GM18520 (cell line): ENCODE measurements around the gene EXOC6.

Experiments
- ATAC-seq: cut with Tn5 transposase; IDR thresholded peaks from one replicate; pipeline ENCODE4 v1.9.1; 2021; ENCODE audit not compliant: unreplicated experiment

Gene EXOC6

DNA sequence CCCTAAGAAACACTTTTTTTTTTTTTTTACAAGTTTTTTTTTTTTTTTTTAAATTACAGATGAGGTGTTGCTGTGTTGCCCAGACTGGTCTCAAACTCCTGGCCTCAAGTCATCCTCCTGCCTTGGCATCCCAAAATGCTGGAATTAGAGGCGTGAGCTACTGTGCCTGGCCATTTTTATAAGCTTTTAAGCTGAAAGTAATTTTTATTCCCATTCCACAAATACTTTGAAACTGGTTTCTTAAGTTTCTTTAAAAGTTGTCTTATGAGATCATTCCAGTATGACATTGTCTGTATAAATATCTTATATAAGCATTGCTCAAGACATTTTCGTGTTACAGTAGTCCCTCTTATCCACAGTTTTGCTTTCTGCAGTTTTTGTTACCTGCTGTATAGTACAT lies 150.9 kb downstream of the EXOC6 start:
- ATAC-seq = no peak

DNA sequence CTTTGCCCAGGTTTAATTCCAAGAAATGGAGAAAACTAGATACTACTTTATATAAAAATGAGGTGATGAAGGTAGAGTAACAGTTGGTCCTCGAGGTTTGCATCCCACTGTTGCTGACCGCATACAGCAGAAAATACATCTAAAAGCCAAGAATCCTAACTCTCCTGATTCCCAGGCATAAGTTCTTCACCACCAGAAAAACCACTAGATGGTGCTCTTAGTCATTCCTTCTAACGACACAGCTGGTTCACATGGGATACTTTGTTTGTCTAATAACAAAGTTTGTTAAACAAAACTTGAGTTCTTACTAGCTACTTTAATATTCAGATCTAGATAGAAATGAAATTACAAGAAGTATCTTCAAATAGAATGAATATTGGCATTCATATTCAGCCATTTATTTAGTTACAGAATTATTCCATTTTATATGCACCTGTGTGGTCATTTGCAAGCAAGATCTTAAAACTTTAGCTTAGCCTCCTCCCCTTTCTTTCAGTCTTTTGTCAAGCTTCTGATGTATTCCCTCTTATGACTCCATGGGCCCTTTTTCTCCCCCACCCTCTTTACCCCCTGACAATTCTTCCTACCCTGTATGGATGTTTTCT lies 158.2 kb downstream of the EXOC6 start:
- ATAC-seq = no peak

DNA sequence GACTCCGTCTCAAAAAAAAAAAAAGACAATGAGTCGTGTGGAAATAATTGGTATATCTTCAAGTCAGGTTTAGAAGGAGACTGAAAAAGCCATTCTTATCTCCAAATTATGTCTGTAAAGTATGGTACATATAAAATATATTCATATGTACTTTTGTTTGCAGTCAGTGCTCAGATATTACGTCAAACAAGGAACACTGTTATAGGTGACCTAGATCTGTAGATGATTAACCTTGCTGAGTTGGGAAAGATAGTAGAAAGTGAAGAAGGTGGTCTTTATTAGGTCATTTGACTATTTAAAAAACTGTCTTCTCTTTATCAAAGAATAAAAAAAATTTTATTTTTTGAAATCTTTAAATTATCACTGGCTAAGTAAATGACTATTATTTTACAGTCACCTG lies 167.4 kb downstream of the EXOC6 start:
- ATAC-seq = no peak

GRCh38 chr10:93023013-93023650 lies 174.8 kb downstream of the EXOC6 start:
- ATAC-seq = no peak

DNA sequence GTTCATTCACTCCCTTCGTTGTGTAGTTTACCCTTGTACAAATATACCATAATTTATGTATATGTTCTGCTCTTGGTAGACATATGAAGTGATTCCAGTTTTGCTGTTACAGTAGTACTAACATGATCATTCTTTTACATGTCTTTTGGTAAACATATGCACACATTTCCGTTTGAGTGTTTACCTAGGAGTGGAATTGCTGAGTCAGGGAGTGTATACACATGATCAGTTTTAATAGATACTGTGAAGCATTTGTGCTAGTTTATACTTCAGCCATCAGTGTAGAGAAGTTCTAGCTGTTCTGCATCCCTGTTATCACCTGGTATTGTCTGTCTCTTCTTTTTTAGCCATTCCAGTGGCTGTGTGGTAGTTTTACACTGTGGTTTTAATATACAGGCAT lies 177.8 kb downstream of the EXOC6 start:
- ATAC-seq = no peak

DNA sequence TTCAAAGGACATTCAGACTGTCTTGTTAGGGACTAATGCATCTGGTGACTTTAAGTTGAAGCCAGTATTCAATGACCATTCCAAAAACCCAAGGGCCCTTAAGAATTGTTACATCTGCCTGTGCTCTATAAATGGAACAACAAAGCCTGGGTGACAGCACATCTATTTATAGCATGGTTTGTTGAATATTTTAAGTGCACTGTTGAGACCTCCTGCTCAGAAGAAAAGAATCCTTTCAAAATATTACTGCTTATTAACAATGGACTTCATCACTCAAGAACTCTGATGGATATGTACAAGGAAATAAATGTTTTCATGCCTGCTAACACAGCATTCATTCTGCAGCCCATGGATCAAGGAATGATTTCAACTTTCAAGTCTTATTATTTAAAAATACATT lies 179.2 kb downstream of the EXOC6 start:
- ATAC-seq = no peak

DNA sequence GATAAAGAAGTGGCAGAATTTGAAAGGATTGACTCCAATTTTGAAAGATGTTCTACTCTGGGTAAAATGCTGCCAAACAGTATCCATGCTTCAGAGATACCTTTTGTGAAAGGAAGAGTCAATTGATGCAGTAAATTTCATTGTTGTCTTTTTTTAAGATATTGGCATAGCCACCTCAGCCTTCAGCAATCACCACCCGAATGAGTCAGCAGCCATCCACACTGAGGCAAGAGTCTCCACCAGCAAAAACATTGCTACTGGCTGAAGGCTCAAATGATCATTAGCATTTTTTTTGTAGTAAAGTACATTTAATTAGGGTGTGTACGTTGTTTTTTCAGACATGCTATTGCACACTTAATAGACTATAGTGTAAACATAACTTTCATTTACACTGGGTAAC lies 180.6 kb downstream of the EXOC6 start:
- no peak for ATAC-seq

DNA sequence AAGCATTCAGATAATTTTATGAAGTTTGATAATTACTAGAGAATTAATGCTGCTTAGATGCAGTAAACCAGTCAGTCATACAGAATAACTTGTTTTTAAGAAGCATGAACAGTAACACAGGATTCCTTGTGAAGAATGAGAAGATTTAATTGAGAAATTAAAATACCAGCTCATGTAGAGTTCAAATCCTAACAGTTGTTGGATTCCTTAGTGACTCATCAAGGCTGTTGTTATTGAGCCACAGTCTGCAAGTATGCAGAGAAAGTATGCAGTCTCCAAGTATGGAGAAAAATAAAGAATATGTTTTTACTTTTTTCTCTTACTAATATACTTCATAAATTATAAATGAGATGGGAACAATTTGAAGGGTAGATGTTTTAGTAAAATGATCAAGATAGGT lies 182.1 kb downstream of the EXOC6 start:
- no peak for ATAC-seq

DNA sequence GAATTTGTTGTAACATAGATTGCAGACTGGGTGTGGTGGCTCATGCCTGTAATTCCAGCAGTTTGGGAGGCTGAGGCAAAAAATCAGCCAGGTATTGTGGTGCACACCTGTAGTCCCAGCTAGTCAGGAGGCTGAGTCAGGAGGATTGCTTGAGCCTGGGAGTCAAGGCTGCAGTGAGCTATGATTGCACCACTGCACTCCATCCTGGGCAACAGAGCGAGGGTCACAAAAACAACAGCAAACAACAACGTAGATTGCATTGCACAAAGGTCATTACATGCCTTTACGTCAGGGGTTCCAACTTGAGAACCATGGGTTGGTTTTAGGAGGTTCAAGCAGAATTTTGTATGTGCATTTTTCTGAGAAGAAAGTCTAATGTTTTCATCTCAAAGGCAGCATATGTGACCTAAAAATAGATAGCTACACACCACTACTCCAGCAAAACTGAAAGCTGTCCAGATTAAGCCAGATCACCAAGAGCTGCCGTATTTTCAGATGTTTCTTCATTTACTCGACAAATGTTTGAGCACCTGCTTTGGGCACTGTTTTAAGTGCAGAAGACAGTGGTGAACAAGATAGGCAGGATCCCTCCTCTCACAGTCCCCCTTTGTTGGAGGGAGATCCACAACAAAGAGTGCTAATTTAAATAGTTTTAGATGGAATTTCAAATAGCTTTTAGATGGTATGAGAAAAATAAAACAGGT lies 183.9 kb downstream of the EXOC6 start:
- no peak for ATAC-seq

- ATAC-seq = no peak
Measured at GRCh38 chr10:93032809-93033137, 184.5 kb downstream of the EXOC6 start.

- no peak for ATAC-seq
Measured at GRCh38 chr10:93034426-93034825, 186.1 kb downstream of the EXOC6 start.

DNA sequence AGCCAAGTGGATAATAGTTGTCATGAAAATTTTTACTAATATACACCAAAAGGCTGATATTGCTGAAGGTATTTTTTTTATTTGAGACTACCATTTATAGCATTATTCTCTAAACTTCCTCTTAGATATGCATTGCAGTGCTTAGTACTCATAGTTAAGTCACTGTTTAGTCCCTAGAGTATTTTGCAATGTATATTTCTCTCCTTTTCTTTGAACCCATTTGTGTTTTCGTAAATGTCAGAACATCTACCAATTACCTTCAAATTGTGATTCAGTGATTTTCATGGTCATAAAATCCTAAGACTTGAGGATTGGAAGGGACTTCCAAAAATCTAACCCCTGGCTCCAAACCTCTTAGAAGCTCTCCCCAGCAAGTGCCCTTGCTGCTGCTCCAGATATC lies 190.8 kb downstream of the EXOC6 start:
- ATAC-seq = no peak

- ATAC-seq = no peak
Measured at GRCh38 chr10:93039721-93040120, 191.4 kb downstream of the EXOC6 start.

DNA sequence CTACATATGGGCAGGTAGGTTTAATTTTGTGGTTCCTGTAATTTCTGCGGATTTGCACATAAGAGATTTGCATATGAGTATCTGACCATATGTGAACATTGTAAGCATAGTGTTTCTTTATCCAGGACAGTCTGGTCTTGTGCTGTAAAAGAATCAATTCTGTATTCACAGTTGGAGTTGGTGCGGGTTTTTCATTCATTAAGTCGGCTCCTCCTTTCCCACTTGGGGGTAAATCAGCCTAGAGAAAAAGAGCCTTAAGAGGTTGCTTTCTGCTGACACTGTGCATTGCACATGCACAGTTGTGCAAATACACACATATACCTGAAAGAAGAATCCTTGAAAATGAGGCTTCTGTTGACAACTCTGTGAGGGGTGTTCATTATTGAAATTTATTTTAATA lies 206.2 kb downstream of the EXOC6 start:
- no peak for ATAC-seq

GRCh38 chr10:93058139-93058538 lies 209.8 kb downstream of the EXOC6 start:
- ATAC-seq = no peak

DNA sequence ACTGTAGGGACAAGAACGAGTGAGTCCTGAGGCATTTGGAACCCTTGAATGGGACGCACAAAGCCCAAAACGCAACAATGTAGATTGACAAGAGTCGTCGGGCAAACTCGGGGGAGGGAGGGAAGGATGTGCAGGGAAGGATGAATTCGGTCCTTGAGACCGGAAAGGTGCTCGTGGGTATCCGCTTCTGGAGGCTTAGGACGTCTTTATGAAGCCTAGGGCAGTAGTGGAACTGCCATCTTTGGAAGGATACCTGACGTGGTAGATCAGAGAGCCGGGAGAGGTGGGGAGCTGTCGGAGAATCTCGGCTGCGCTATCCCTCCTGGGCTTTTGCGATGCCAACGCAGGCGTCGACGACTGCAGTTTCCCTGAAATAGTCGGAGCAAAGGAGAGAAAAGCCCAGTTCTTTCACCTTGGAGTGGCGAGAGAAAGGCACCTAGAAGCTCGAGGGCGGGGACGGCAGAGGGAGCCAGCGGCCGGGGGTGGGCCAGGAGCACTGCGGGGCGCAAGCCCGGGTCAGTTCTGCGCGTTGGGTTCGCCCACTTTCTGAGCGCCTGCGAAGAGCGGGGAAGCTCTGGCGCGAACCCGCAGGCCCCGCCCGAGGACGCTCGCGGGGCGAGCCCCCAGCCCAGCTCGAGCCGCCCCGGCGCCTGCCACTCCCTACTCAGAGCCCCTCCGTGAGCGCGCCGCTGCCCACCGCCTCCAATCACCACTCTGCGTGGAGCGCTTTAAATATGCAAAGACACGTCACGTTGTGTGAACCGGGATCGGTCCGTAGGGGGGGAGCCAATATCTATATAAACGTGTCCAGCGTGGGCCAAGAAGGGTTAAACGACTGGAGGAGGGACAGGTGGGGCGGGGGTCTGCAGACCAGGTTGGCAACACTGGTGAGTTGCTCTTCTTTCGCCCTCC lies 211.9 kb downstream of the EXOC6 start, which contains the start of gene CYP26C1:
CYP26C1 (plus strand) TSS at position 824 of the 912 bp plus-strand sequence. CDS start 466 bp downstream, outside the sequence.
- no peak for ATAC-seq

DNA sequence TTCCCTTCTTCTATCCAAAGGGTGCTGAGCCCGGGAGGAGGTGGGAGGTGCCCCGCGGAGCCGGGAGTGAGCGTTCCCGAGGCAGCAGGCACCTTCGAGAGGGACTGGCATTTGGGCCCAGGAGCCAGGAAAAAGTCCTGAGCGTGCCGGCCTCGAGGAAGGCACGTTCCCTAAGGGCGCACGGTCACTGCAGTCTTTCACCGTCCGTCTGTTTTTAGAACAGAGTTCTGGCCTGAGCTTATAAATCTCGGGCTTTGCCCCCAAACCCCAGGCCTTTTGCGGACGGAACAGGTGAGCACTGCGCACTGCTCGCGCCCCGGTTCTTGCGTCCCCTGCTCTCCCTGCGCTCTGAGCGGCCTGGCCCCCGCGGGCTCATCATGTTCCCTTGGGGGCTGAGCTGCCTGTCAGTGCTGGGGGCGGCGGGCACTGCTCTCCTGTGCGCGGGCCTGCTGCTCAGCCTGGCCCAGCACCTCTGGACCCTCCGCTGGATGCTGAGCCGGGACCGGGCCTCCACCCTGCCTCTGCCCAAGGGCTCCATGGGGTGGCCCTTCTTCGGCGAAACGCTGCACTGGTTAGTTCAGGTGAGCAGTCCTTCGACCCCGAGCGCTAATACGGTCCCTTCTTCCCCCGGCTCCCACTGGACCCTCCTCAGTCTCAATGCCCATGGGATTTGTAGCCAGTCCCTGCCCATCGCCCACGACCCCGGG lies 212.7 kb downstream of the EXOC6 start:
- ATAC-seq = no peak

DNA sequence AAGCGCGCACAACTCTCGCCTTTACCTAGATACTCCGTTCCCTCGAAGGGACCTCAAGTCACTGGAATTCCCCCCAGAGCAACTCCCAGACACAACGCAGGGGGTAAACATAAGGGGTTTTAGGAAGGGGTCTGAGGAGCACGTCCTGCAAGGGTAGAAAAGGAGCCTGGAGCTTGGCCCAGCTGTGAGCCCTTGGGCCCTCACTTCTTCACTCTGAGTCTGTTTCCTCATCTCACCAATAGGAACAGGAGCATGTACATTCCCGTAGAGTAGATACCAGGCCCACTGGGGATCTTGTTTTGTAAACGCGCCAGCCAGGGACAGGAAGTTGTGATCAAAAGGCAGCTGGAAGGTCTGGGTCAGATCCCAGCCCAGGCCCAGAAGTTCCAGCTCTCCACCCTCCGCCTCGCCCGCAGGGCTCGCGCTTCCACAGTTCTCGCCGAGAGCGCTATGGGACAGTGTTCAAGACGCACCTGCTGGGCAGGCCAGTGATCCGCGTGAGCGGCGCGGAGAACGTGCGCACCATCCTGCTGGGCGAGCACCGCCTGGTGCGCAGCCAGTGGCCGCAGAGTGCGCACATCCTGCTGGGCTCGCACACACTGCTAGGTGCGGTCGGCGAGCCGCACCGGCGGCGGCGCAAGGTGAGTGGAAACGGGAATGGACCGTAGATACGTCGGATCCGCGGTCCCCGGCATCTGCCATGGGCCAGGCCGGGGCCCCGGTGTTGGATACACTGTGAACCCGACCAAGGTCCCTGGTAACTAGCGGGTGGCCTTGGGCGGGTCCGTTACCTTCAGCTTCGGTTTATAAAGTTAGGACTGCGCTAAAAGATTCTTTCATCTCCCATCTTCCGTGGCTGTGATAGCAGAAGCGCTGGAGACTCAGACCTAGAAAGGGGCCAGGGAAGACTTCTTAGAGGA lies 213.5 kb downstream of the EXOC6 start:
- ATAC-seq = no peak

- no peak for ATAC-seq
Measured at GRCh38 chr10:93062514-93063143, 214.3 kb downstream of the EXOC6 start.
